Coronary artery (tissue), 2 donors: ENCODE measurements around the gene MCTP1.
"Not testable (repeated sequence)": the region's sequence is repeated elsewhere in the genome, so short reads cannot be mapped to it uniquely, and the experiment has no call there.

Experiments
- DNase-seq: peaks from one replicate; pipeline ENCODE4 v3.0.0-alpha.2; 2017; ENCODE audit warnings: low spot score
- H3K27ac ChIP-seq, 2 donors: fragments of 200-600 bp; sonication (generic); one replicate each; pipeline ENCODE4 v1.5.1; 2016 to 2019
- H3K4me3 ChIP-seq: fragments of 200-600 bp; sonication (generic); 2 replicates; pipeline ENCODE4 v1.5.1; 2016; ENCODE audit warnings: mild to moderate bottlenecking, moderate library complexity
- TF ChIP-seq, protein P1 (sequence below): fragments of 200-600 bp; sonication (generic); IDR thresholded peaks from one replicate; pipeline ENCODE4 v1.5.1; 2019; ENCODE audit warnings: antibody characterized with exemption

MCTP1 gene

DNA sequence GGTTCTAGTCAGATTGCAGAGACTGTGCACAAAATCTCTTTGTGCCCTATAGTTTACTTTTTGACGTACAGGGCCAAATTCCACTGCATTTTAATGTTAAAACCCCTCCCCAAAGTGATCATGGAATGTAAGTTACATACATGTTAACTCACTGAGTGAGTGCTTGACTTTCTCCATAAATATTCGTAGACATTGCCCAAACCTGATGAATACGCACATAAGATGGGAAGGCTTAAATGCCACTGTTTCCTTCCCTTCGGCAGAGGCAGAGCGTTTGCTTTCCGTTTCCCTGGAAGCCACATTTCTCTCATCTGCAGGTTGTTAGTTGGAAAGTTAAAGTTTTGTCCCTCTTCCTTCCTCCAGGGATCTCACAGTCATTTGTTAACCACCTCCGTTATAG is 286.2 kb downstream of the MCTP1 start:
- TF ChIP-seq, protein P1, sequence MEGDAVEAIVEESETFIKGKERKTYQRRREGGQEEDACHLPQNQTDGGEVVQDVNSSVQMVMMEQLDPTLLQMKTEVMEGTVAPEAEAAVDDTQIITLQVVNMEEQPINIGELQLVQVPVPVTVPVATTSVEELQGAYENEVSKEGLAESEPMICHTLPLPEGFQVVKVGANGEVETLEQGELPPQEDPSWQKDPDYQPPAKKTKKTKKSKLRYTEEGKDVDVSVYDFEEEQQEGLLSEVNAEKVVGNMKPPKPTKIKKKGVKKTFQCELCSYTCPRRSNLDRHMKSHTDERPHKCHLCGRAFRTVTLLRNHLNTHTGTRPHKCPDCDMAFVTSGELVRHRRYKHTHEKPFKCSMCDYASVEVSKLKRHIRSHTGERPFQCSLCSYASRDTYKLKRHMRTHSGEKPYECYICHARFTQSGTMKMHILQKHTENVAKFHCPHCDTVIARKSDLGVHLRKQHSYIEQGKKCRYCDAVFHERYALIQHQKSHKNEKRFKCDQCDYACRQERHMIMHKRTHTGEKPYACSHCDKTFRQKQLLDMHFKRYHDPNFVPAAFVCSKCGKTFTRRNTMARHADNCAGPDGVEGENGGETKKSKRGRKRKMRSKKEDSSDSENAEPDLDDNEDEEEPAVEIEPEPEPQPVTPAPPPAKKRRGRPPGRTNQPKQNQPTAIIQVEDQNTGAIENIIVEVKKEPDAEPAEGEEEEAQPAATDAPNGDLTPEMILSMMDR, result no peak
- no peak overlapping the region for H3K4me3 ChIP-seq
- DNase-seq, result no peak
- no peak overlapping the region for H3K27ac ChIP-seq

DNA sequence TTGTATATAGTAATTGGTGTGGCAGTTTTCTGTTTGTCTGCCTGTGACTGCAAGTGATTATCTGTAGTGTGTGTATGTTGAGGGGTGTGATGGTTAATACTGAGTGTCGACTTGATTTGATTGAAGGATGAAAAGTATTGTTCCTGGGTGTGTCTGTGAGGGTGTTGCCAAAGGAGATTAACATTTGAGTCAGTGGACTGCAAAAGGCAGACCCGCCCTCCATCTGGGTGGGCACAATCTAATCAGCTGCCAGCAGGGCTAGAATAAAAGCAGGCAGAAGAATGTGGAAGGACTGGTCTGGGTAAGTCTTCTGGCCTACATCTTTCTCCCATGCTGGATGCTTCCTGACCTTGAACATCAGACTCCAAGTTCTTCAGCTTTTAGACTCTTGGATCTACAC is 290.4 kb downstream of the MCTP1 start:
- not testable (repeated sequence) for H3K27ac ChIP-seq, DNase-seq, H3K4me3 ChIP-seq

DNA sequence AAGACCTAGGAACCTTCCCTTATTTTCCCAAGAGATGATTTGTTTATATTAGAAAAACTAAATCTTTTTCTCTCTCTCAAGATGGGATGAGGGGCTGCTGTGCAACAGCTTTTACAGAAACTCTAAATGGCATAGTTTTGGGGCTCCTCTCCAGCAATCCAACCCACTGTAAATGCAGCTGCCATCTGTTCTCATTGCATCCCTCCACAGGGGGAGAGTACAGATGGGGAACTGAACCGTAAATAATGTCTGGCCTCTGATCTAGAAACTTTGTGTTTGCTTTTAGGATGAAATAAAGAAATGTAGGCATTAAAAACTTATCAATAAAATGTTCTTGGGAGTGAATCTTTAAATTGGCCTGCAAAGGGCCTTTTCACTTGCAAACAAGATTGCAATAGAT is 291.4 kb downstream of the MCTP1 start:
- no peak for DNase-seq
- TF ChIP-seq, protein P1, result no peak

DNA sequence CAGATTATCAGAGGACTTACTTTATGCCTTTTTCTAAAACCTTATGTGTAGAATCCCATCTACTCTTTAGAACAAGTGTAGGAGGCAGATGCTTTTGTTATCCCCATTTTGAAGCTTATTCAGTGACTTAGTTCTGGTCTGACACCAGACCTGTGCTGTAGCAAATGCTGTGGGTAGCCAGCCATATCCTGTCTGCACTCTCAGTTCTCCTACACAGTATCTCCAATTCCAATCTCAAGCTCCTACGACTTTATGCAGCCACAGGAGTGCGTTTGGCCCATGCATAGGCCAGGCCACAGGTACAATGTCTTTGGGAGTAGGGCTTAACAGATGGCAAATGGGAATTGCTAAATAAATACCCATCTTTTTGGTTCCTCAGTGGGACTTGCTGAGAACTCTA is 292.6 kb downstream of the MCTP1 start:
- TF ChIP-seq, protein P1, result no peak
- H3K27ac ChIP-seq, result no peak overlapping the region
- no peak for DNase-seq
- no peak overlapping the region for H3K4me3 ChIP-seq

More for the DNA sequence above, 291.4 kb downstream of the MCTP1 start:
- Histone ChIP-seq H3K4me3 (no peak overlapping the region), H3K27ac (no peak overlapping the region)

DNA sequence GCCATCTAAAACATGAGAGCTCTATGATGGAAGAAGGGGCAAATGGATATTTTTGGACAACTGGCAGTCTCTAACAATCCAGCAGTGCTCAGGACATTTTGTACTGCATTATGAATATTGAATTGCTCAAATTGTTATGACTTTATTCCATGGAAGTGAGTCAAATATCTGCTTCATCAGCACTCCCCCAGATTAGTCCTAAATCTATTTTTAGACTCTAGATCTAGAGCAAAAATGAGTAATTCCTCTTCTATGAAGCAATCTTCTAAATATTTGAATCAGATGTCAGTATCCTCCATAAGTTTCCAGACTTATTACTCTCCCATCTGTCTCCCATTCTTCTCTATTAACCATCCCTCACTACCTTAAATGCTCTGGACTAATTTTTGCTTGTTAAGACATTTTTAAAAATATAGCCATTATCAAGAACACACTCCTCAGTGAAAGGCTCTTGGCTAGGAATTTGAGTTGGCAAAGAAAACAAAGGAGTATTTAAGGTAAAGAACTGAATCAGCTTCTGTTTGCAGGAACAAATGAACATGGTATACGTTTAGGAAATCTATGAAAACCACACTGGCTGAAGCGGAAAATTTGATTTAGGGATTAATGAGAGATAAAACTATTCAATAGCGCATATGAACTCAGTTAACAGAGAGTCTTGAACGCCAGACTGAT is 300.9 kb downstream of the MCTP1 start:
- TF ChIP-seq, protein P1, result no peak
- H3K27ac ChIP-seq, result no peak overlapping the region
- no peak overlapping the region for H3K4me3 ChIP-seq
- no peak for DNase-seq

DNA sequence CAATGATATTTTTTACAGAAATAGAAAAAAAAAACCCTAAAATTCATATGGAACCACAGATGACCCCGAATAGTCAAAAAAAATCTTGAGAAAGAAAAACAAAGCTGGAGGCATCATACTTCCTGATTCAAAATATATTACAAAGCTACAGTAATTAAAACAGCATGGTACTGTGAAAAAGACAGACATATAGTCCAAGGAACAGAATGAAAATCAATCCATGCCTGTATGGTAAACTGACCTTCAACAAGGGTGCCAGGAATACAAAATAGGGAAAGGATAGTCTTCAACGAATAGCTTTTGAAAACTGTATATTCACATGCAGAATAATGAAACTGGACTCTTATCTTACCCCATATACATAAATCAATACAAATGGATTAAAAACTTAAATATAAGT is 307.5 kb downstream of the MCTP1 start:
- DNase-seq, result no peak
- H3K4me3 ChIP-seq, result no peak overlapping the region
- TF ChIP-seq, protein P1, result no peak
- H3K27ac ChIP-seq, result no peak overlapping the region

DNA sequence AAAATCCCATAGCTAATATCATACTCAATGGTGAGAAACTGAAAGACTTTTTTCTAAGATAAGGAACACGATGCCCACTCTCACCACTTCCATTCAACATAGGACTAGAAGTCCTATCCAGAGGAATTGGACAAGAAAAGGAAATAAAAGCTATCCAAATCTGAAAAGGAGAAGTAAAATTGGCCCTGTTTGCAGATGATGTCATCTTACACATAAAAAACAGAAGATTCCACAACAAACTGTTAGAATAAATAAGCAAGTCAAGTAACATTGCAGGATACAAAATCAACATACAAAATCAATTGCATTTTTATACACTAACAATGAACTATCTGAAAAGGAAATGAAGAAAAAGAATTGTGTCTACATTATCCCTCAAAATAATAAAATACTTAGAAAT is 308.0 kb downstream of the MCTP1 start:
- TF ChIP-seq, protein P1, result no peak
- DNase-seq, result no peak

DNA sequence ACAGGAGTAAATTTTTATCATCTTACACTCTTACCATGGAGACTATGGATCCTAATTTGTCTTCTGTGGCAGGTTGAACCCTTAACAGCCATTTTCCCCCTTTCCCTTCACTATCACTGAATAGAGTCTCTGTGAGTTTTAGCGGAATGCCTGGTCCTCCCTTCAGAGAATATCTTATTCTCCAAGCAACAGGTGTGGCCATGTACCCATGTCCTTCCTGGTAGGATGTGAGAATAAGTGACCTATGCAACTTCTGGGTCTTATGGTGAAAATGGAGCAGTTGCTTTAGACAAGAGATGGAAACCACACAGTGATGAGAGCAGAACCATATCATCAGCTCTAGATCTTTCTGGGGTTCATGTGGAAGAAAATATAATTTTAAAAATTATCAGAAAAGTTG is 312.6 kb downstream of the MCTP1 start:
- no peak for DNase-seq
- TF ChIP-seq, protein P1, result no peak
- no peak overlapping the region for H3K27ac ChIP-seq
- H3K4me3 ChIP-seq, result no peak overlapping the region

More for the DNA sequence above, 308.0 kb downstream of the MCTP1 start:
- Histone ChIP-seq H3K4me3 (no peak overlapping the region), H3K27ac (no peak overlapping the region)
